Testis (tissue), 2 donors: ENCODE data around the gene FOXN1.

Source experiments
- POLR2A ChIP-seq: fragments of 450-650 bp; IDR thresholded peaks from one replicate; pipeline ENCODE4 v1.6.1; 2017; ENCODE audit warnings: antibody characterized with exemption, mild to moderate bottlenecking, moderate library complexity
- TF ChIP-seq, protein P1 (sequence below), 3 experiments: fragments of 450-650 bp in 2 of 3; fragments of 200-600 bp in 1 of 3; sonication (generic) in 1 of 3; IDR thresholded peaks; one replicate each; pipeline ENCODE4 v1.5.1; 2016 to 2019; ENCODE audit warnings: antibody characterized with exemption in 3 of 3, mild to moderate bottlenecking in 2 of 3, moderate library complexity in 1 of 3

DNA sequence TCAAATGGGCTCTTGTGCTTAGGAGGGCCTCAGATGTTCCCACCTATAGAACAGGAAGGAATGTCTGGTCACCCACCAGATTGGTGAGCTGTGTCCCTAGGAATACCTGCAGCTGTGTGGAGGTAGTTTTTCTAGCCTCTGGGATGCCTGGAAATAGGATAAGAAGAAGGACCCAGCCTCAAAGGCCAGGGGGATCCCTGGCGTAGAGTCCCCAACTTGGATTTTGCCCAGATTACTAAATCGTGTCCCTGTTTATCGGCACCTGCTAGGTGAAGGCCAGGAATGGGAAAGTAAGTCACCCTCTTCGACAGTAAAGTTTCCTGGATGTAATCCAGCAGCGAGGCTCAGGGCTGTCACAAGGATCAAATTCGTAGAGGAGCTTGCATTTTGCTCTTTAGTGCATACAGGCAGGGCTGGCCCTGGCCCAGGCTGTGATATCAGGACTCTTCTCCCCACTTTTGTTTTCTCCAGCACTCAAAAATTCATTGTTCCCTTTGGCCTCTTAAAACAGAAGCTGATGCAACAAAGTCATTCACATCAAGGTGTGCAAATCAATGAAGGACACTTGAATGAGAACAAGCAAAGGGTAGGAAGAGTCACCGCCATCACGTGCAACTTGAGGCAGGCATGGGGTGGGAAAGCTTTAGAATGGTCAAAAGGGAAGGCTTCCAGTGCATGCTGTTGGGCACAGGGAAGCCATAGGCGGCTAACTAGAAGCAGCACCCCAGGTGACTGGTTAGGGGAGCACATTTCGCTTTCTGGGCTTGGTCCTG is 25.2 kb upstream of the FOXN1 start:
- TF ChIP-seq, protein P1, sequence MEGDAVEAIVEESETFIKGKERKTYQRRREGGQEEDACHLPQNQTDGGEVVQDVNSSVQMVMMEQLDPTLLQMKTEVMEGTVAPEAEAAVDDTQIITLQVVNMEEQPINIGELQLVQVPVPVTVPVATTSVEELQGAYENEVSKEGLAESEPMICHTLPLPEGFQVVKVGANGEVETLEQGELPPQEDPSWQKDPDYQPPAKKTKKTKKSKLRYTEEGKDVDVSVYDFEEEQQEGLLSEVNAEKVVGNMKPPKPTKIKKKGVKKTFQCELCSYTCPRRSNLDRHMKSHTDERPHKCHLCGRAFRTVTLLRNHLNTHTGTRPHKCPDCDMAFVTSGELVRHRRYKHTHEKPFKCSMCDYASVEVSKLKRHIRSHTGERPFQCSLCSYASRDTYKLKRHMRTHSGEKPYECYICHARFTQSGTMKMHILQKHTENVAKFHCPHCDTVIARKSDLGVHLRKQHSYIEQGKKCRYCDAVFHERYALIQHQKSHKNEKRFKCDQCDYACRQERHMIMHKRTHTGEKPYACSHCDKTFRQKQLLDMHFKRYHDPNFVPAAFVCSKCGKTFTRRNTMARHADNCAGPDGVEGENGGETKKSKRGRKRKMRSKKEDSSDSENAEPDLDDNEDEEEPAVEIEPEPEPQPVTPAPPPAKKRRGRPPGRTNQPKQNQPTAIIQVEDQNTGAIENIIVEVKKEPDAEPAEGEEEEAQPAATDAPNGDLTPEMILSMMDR (IDR thresholded peaks at IDR 0.05): no peak
- no peak for TF ChIP-seq POLR2A
